AG09309 (cell line): Measurements from ENCODE around the gene AFF3.

Experiments used
- DNase-seq: peaks from one replicate; pipeline ENCODE4 v3.0.0-alpha.2; 2010; ENCODE audit warnings: low read depth
- H3K4me3 ChIP-seq: 2 replicates; pipeline ENCODE4 v1.5.1; 2011; ENCODE audit warnings: mild to moderate bottlenecking, low read depth, low read length, moderate library complexity; ENCODE audit not compliant: control insufficient read depth
- CTCF ChIP-seq: IDR thresholded peaks from 2 replicates; pipeline ENCODE4 v1.5.1; 2011; ENCODE audit warnings: mild to moderate bottlenecking, low read depth, low read length, inconsistent platforms; ENCODE audit not compliant: insufficient read depth, control insufficient read depth; ENCODE audit errors: missing control alignments

AFF3 gene

GRCh38 chr2:99597616-99598015 is 544.8 kb downstream of the AFF3 start:
- peak; percentile 82 for DNase-seq
- H3K4me3 ChIP-seq: no peak overlapping the region
- no peak for TF ChIP-seq CTCF

DNA sequence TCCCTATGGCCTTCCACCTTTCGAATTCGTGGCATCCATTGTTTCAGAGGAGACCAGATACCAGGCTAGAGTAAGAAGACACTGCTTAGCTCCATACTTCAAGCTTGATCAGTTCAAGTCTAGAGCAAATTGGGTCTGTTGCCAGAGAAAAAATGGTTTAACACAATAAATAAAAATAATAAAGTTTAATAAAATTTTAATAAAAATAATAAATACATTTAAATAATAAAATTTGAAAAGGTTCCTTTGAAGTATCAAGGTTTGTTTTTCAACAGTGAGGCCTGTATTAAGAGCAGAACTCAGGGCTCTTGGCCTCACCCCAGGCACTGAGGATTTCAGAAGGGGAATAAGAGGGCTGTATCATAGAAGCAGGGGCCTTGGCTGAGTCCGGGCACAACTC is 547.0 kb downstream of the AFF3 start:
- no peak overlapping the region for H3K4me3 ChIP-seq
- no peak for DNase-seq
- no peak for TF ChIP-seq CTCF

- no peak for DNase-seq
- no peak for TF ChIP-seq CTCF
Measured at GRCh38 chr2:99593692-99594427, 548.5 kb downstream of the AFF3 start.

DNA sequence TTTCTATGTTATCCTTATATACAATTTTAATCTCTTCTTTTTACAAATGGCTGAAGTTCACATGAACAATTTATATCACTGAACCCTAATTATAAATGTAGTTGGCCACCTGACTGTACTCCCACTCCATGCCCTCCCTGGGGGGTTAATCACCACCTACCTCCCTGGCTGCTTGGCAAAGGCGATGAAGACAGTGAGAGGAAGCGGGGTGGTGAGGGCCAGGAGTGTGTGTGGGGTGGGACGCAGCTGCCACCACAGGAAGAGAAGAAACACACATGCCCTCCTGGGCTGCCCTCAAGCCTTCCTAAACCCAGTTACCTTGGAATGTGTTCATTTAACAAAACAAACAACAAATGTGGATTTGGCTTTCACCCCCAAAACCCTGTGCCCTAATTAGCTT is 565.6 kb downstream of the AFF3 start:
- DNase-seq: no peak
- no peak overlapping the region for H3K4me3 ChIP-seq
- TF ChIP-seq CTCF: no peak

More at GRCh38 chr2:99593692-99594427, 548.5 kb downstream of the AFF3 start:
- no peak overlapping the region for H3K4me3 ChIP-seq

DNA sequence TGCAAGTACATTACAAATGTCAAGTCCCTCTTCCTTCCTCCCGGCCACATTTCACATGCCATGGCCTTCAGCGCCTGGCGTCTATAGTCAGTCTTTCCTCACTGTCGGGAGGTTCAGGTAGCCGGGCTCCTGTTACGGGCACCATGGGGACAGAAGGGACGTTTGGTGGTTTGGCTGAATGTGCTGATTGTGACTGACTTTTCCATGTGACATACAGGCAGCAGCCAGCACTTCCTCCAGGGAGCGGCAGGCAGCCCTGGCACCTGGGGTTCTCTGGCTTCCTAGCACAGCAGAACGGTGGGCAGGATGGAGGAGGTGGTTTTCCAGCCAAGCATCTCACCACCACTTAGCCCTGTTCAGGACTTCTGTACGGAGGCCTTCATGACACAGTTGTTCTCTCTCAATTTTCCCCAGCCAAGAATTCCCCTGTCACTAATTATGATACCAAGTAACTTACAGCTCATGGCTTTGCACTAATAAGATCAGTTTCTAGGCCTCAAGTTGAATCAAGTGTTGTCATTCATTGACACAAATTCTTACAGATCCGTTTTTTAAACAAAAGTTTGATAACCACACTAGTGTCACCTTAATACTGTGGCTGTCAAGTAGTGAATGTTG is 568.6 kb downstream of the AFF3 start:
- H3K4me3 ChIP-seq: no peak overlapping the region
- TF ChIP-seq CTCF: no peak
- DNase-seq: no peak

- TF ChIP-seq CTCF: no peak
- no peak overlapping the region for H3K4me3 ChIP-seq
- no peak for DNase-seq
Measured at GRCh38 chr2:99572373-99573164, 569.8 kb downstream of the AFF3 start.
